ENCODE data around the gene LRRTM4. TPM values are rescaled to one million over a fixed set of nuclear protein-coding genes. Genes with fewer than 3 reads are reported as not detected.
"Not testable (repeated sequence)": the region's sequence is repeated elsewhere in the genome, so short reads cannot be mapped to it uniquely, and the experiment has no call there.

LRRTM4 gene
- total RNA-seq, 1 experiment from 2014 or later = 12.0 TPM

GRCh38 chr2:76700894-76701293 lies 821.3 kb downstream of the LRRTM4 start:
- H3K27ac Mint-ChIP-seq = no peak overlapping the region
- Histone ChIP-seq H3T11ph (ENCODE audit: low read length) (no peak overlapping the region), H2BK120ac (ENCODE audit: low read depth, low read length, poor library complexity, severe bottlenecking) (no peak overlapping the region), H4K20me1 (ENCODE audit: control insufficient read depth, insufficient read depth, insufficient read length) (no peaks in the 10 kb centered on the region), H2BK5ac (ENCODE audit: insufficient read length, low read length) (no peak overlapping the region), H3K79me2 (ENCODE audit: insufficient read depth, low read length) (no peaks in the 10 kb centered on the region), H3K27me3 (ENCODE audit: insufficient read depth, low read length) (no peaks in the 10 kb centered on the region), H3K79me1 (ENCODE audit: insufficient read depth, low read depth, low read length, poor library complexity, severe bottlenecking) (no peaks in the 10 kb centered on the region), H3K23me2 (ENCODE audit: insufficient read length, low read depth, low read length, poor library complexity, severe bottlenecking) (no peaks in the 10 kb centered on the region), H4K91ac (ENCODE audit: insufficient read length, low read depth, low read length) (no peak overlapping the region), H3K18ac (ENCODE audit: insufficient read length, low read depth, low read length) (no peak overlapping the region), H4K5ac (ENCODE audit: insufficient read length, low read depth, low read length) (no peak overlapping the region), H3K27ac (ENCODE audit: insufficient read length, low read depth, low read length) (no peak overlapping the region), H2AFZ (ENCODE audit: low read length) (no peak overlapping the region), H2BK12ac (ENCODE audit: insufficient read length, low read depth, low read length) (no peak overlapping the region), H2AK5ac (ENCODE audit: insufficient read length, low read length) (no peak overlapping the region), H4K8ac (replicated peaks; ENCODE audit: insufficient read length, low read depth, low read length) (no peak overlapping the region), H2BK20ac (ENCODE audit: low read depth, low read length, poor library complexity, severe bottlenecking) (no peak overlapping the region), H3K14ac (ENCODE audit: insufficient read depth, low read length) (no peak overlapping the region), H3K4ac (ENCODE audit: low read depth, low read length) (no peak overlapping the region), H2BK15ac (ENCODE audit: low read depth, low read length) (no peak overlapping the region), H3K9me3 (ENCODE audit: control insufficient read depth, low read depth, low read length) (no peaks in the 10 kb centered on the region), H3K4me2 (ENCODE audit: insufficient read depth, insufficient read length, low read length) (no peak overlapping the region), H3K9ac (ENCODE audit: extremely low read depth, insufficient read length, low read length) (no peak overlapping the region), H3K56ac (ENCODE audit: insufficient read length, low read depth, low read length) (no peak overlapping the region), H3K23ac (ENCODE audit: insufficient read length, low read depth, low read length) (no peak overlapping the region), H3K4me1 (ENCODE audit: insufficient read depth, low read length) (no peaks in the 10 kb centered on the region)
- no peak for TF ChIP-seq CTCF (conservative IDR thresholded peaks at IDR 0.05)
- H3K4me3 Mint-ChIP-seq = no peak overlapping the region
- no peak for DNase-seq
- no peaks in the 10 kb centered on the region for H3K27me3 Mint-ChIP-seq (ENCODE audit: low read depth)
- no peaks in the 10 kb centered on the region for H3K4me1 Mint-ChIP-seq
- WGBS (ENCODE audit: extremely low coverage, insufficient read length, low lambda C conversion rate) = no CpG with 5 or more reads among the region's 6 CpGs
- H3K36me3 Mint-ChIP-seq (ENCODE audit: insufficient read depth in 1 of 3, low read depth in 3 of 3) = no peaks in the 10 kb centered on the region
- peaks cover 0 to 2% of the 10 kb centered on the region in 2 experiments; a peak in 1 of 5 replicates for H3K9me3 Mint-ChIP-seq

DNA sequence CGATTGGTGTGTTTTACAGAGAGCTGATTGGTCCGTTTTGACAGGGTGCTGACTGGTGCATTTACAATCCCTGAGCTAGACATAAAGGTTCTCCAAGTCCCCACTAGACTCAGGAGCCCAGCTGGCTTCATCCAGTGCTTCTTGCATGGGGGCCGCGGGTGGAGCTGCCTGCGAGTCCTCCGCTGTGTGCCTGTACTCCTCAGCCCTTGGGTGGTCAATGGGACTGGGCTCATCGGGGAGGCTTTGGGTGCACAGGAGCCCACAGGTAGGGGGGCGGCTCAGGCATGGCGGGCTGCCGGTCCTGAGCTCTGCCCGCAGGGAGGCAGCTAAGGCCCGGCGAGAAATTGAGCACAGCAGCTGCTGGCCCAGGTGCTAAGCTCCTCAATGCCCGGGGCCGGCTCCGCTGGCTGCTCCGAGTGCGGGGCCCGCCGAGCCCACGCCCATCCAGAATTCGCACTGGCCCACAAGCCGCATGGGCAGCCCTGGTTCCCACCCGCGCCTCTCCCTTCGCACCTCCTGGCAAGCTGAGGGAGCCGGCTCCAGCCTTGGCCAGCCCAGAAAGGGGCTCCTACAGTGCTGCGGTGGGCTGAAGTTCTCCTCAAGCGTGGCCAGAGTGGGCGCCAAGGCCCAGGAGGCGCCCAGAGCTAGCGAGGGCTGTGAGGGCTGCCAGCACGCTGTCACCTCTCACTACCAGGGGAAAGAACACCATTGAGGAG lies 824.0 kb downstream of the LRRTM4 start:
- no CpG with 5 or more reads among the region's 33 CpGs for WGBS (ENCODE audit: extremely low coverage, insufficient read length, low lambda C conversion rate)
- not testable (repeated sequence) for H3K4me1 ChIP-seq (ENCODE audit: insufficient read depth, low read length); H3K27ac Mint-ChIP-seq; H3K4ac ChIP-seq (ENCODE audit: low read depth, low read length); H4K5ac ChIP-seq (ENCODE audit: insufficient read length, low read depth, low read length); H2BK15ac ChIP-seq (ENCODE audit: low read depth, low read length); H3K36me3 Mint-ChIP-seq (ENCODE audit: insufficient read depth in 1 of 3, low read depth in 3 of 3); H3K4me1 Mint-ChIP-seq; H4K91ac ChIP-seq (ENCODE audit: insufficient read length, low read depth, low read length); H3K18ac ChIP-seq (ENCODE audit: insufficient read length, low read depth, low read length); H3K79me1 ChIP-seq (ENCODE audit: insufficient read depth, low read depth, low read length, poor library complexity, severe bottlenecking); H3K27me3 ChIP-seq (ENCODE audit: insufficient read depth, low read length); DNase-seq; H3K14ac ChIP-seq (ENCODE audit: insufficient read depth, low read length); H2AFZ ChIP-seq (ENCODE audit: low read length); H3K56ac ChIP-seq (ENCODE audit: insufficient read length, low read depth, low read length); H3K9ac ChIP-seq (ENCODE audit: extremely low read depth, insufficient read length, low read length); H3K9me3 Mint-ChIP-seq; H3K4me2 ChIP-seq (ENCODE audit: insufficient read depth, insufficient read length, low read length); H2AK5ac ChIP-seq (ENCODE audit: insufficient read length, low read length); H3K27me3 Mint-ChIP-seq (ENCODE audit: low read depth); H4K8ac ChIP-seq (replicated peaks; ENCODE audit: insufficient read length, low read depth, low read length); H3K27ac ChIP-seq (ENCODE audit: insufficient read length, low read depth, low read length); H3K23me2 ChIP-seq (ENCODE audit: insufficient read length, low read depth, low read length, poor library complexity, severe bottlenecking); H2BK12ac ChIP-seq (ENCODE audit: insufficient read length, low read depth, low read length); H3K4me3 Mint-ChIP-seq; H2BK5ac ChIP-seq (ENCODE audit: insufficient read length, low read length); H3K79me2 ChIP-seq (ENCODE audit: insufficient read depth, low read length); H4K20me1 ChIP-seq (ENCODE audit: control insufficient read depth, insufficient read depth, insufficient read length); H3K23ac ChIP-seq (ENCODE audit: insufficient read length, low read depth, low read length); H2BK120ac ChIP-seq (ENCODE audit: low read depth, low read length, poor library complexity, severe bottlenecking); H2BK20ac ChIP-seq (ENCODE audit: low read depth, low read length, poor library complexity, severe bottlenecking); H3K9me3 ChIP-seq (ENCODE audit: control insufficient read depth, low read depth, low read length); H3T11ph ChIP-seq (ENCODE audit: low read length)
